GM12878 (cell line): Measurements from ENCODE around the gene MED6.

ENCODE experiments used
- ATF3 ChIP-seq: IDR thresholded peaks from 2 replicates; pipeline ENCODE4 v1.6.1; 2011; ENCODE audit warnings: low read depth, mild to moderate bottlenecking, low read length, moderate library complexity, borderline replicate concordance; ENCODE audit errors: extremely low read depth
- BCL11A ChIP-seq: IDR thresholded peaks from 2 replicates; pipeline ENCODE4 v1.6.1; 2011; ENCODE audit warnings: low read depth, low read length
- CTCF ChIP-seq, 3 experiments: IDR thresholded peaks in 2 of 3; conservative IDR thresholded peaks in 1 of 3; 2 replicates each; pipeline ENCODE4 v1.5.1; 2011; ENCODE audit warnings: low read depth in 3 of 3, low read length in 3 of 3, mild to moderate bottlenecking in 3 of 3, control low read depth in 2 of 3, moderate library complexity in 2 of 3, inconsistent platforms in 1 of 3, mixed read lengths in 1 of 3; ENCODE audit not compliant: control insufficient read depth in 2 of 3, insufficient read depth in 1 of 3; ENCODE audit errors: extremely low read depth in 1 of 3
- ESRRA ChIP-seq: IDR thresholded peaks from 2 replicates; pipeline ENCODE4 v1.6.1; 2012; ENCODE audit warnings: mild to moderate bottlenecking, low read length, improper control_type of control experiment
- JUND ChIP-seq: IDR thresholded peaks from 2 replicates; pipeline ENCODE4 v1.6.1; 2012; ENCODE audit warnings: low read depth, mild to moderate bottlenecking, low read length, improper control_type of control experiment, moderate library complexity
- MYC ChIP-seq: IDR thresholded peaks from 2 replicates; pipeline ENCODE4 v1.6.1; 2011; ENCODE audit warnings: mild to moderate bottlenecking, low read length, moderate library complexity, inconsistent platforms; ENCODE audit not compliant: insufficient read depth, insufficient replicate concordance, insufficient read length, severe bottlenecking
- POLR2A ChIP-seq: IDR thresholded peaks from 2 replicates; pipeline ENCODE4 v1.6.1; 2011; ENCODE audit warnings: low read depth, mild to moderate bottlenecking, low read length
- RELA ChIP-seq: fragments of 450-650 bp; IDR thresholded peaks from 2 replicates; pipeline ENCODE4 v1.8.0; 2014; ENCODE audit warnings: borderline replicate concordance; ENCODE audit not compliant: partially characterized antibody
- REST ChIP-seq: IDR thresholded peaks from 2 replicates; pipeline ENCODE4 v1.6.1; 2012; ENCODE audit warnings: mild to moderate bottlenecking, low read depth, low read length
- SIN3A ChIP-seq: IDR thresholded peaks from 2 replicates; pipeline ENCODE4 v1.6.1; 2012; ENCODE audit warnings: low read depth, low read length, improper control_type of control experiment
- TARDBP ChIP-seq: IDR thresholded peaks from 2 replicates; pipeline ENCODE4 v1.6.1; 2016; ENCODE audit warnings: borderline replicate concordance

GRCh38 chr14:70611216-70611615 lies 10.8 kb upstream of the MED6 start:
- TF ChIP-seq SIN3A (no peak), POLR2A (no peak), BCL11A (no peak), CTCF (IDR thresholded peaks at IDR 0.05 in 2 of 3, conservative IDR thresholded peaks at IDR 0.05 in 1 of 3; ENCODE audit: control insufficient read depth in 2 of 3, extremely low read depth in 1 of 3, insufficient read depth in 1 of 3, low read depth in 3 of 3, low read length in 3 of 3) (no peak), TARDBP (no peak), JUND (no peak), ESRRA (no peak), RELA (no peak), MYC (no peak), ATF3 (no peak), REST (no peak)
